LNCAP (cell line): ENCODE results near the gene MGMT.

Experiments
- CTCF ChIP-seq: fragments of 450-650 bp; IDR thresholded peaks from 2 replicates; pipeline ENCODE4 v1.5.1; 2017; ENCODE audit warnings: mild to moderate bottlenecking

Gene MGMT

DNA sequence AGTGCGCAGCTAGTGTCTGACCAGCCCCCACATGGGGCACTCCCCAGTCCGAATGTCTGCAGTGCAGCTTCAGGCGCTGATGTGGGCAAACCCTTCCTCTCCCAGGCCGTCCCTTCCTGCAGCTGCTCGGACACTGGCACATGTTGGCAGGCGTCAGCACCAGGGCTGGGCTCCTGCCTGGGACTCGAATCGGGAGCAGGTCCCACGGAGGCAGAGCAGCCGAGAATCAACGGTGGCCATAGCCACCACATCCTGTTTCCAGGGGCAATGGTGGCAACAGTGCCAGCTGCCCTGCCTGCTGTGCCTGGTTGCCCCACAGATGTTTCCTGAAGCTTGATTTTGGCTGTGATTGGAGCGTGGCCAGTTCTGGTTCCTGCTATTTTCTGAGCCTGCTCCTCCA lies 65.8 kb downstream of the MGMT start:
- no peak for TF ChIP-seq CTCF

GRCh38 chr10:129533281-129533680 lies 66.2 kb downstream of the MGMT start:
- no peak for TF ChIP-seq CTCF

DNA sequence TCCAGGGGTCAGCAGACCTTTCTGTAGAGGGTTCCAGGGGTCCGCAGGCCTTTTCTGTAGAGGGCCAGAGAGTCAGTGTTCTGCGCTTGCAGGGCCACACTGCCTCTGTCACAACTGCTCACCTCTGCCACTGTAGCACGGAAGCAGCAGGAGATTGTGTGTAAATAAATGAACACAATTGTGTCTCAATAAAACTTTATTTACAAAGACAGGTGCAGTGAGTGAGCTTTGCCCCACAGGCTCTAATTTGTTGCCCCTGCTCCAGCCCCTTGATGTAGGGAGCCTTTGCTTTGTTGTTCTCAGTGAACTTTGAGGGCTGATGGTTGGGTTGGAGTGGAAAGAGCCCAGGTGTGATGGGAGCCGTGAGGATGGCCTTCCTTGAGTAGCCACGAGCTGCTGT lies 67.8 kb downstream of the MGMT start:
- TF ChIP-seq CTCF, result no peak

GRCh38 chr10:129536336-129536735 lies 69.3 kb downstream of the MGMT start:
- no peak for TF ChIP-seq CTCF

DNA sequence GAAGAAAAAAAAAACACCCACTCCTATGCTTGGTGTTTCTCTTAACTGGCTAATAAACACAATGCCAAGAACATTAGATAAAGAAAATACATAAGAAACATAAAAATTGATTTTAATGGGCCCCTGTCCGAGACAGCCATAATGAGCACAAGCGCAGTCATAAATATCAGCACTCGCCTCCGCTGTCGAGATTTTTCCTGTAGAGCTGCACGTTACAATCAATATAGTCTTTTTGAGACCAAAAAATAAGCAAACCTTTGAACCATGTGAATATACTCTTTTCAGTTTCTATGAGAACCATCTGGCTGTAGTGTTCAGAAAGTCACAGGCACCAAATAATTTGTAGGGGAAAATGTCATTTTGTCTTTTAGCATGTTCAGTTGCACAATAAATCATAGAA lies 70.1 kb downstream of the MGMT start:
- TF ChIP-seq CTCF, result no peak

DNA sequence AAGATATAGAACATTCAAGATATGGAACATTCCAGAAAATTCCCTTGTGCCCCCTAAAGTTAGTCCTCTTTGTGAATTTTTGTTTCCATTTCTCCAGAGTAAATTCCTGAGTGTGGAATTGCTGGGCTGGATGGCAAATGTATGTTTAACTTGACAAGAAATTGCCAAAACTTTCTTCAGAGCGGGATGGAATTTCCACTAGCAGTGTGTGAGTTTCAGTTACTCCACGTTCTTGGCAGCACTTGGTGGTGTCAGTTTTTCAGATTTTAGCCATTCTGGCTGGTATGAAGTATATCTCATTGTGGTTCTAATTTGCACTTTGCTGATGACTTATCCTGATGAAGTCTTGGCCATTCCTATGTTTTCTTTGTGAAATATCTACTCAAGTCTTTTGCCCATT lies 71.2 kb downstream of the MGMT start:
- no peak for TF ChIP-seq CTCF

DNA sequence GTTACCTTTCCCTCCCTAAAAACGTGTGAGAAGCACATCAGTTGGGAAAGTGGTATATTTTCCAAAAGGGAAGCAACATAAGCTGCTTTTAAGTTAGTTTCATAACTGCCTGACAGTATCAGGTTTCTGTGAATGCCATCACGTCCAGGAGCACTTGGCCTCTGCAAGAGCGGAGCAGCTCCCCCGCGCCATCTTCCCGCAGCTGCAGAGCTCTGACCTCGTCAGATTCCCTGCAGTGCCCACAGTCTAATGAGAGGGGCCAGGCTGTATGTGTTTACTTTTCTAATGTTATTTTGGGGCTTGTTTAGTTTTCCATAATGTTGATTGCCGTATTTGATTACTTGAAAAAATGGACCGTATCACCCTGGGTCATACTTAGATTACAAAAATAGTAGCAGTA lies 74.2 kb downstream of the MGMT start:
- TF ChIP-seq CTCF, result no peak

GRCh38 chr10:129541748-129542487 lies 74.9 kb downstream of the MGMT start:
- no peak for TF ChIP-seq CTCF
